Measurements from ENCODE around the gene KIAA0040.

DNA sequence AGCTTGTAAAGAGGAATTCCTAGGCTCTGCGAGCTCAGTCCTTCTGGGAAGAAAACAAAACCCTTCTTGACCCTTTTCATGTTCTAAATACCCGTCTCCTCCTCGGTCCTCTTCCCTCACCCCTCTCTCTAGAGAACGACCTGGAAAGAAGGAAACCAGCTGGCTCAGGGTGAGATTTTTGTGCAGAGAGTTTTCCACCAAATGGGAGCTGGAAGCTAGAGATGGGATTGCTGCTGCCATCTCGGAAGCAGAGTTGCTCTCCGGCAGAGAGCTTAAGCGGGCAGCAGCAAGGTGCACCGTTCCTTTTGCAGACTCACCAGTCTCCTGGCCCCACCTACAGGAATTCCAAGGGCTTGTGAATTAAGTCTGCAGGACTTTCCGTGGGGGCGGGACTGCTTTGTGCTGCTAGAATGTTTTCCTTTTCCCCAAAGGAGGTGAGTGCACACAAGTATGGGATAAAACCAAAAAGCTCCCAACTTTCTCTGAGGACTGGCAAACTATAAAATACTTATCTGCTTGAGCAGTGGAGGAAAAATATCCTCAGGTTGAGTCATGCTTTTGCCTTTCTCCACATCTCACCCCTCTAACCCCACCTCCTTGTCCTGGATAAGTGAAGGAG, 29.1 kb upstream of the KIAA0040 start:
- no peak for TF ChIP-seq POLR2A (IDR thresholded peaks at IDR 0.05)
- TF ChIP-seq, protein P1, sequence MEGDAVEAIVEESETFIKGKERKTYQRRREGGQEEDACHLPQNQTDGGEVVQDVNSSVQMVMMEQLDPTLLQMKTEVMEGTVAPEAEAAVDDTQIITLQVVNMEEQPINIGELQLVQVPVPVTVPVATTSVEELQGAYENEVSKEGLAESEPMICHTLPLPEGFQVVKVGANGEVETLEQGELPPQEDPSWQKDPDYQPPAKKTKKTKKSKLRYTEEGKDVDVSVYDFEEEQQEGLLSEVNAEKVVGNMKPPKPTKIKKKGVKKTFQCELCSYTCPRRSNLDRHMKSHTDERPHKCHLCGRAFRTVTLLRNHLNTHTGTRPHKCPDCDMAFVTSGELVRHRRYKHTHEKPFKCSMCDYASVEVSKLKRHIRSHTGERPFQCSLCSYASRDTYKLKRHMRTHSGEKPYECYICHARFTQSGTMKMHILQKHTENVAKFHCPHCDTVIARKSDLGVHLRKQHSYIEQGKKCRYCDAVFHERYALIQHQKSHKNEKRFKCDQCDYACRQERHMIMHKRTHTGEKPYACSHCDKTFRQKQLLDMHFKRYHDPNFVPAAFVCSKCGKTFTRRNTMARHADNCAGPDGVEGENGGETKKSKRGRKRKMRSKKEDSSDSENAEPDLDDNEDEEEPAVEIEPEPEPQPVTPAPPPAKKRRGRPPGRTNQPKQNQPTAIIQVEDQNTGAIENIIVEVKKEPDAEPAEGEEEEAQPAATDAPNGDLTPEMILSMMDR (IDR thresholded peaks at IDR 0.05), result no peak
